ENCODE measurements around the gene ZNF385B.

DNA sequence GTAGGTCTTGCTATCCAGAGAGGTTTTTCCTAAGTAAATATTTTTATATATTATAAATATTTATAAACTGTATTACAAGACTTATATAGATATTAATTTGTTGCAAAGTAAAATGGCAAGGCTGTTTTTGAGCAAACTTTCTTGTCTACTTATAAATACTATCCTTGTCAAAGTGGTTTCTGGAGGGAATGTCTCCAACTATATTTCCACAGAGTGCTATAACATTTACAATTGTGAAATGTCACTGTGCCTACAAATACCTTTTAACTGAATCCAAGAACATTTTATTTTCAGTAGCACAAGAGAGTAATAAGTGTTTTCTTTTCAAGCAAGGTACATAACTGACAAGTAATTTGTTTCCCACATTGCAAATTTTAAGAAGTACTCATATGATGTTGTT is 256.8 kb downstream of the ZNF385B start:
- TF ChIP-seq, protein P1, sequence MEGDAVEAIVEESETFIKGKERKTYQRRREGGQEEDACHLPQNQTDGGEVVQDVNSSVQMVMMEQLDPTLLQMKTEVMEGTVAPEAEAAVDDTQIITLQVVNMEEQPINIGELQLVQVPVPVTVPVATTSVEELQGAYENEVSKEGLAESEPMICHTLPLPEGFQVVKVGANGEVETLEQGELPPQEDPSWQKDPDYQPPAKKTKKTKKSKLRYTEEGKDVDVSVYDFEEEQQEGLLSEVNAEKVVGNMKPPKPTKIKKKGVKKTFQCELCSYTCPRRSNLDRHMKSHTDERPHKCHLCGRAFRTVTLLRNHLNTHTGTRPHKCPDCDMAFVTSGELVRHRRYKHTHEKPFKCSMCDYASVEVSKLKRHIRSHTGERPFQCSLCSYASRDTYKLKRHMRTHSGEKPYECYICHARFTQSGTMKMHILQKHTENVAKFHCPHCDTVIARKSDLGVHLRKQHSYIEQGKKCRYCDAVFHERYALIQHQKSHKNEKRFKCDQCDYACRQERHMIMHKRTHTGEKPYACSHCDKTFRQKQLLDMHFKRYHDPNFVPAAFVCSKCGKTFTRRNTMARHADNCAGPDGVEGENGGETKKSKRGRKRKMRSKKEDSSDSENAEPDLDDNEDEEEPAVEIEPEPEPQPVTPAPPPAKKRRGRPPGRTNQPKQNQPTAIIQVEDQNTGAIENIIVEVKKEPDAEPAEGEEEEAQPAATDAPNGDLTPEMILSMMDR (IDR thresholded peaks at IDR 0.05): no peak
- TF ChIP-seq POLR2A (IDR thresholded peaks at IDR 0.05): no peak

All from heart left ventricle (tissue), 13 donors.